Activated naive CD4-positive, alpha-beta T cell treated with anti-CD3 and anti-CD28 coated beads, Interleukin-2, amount 50 U/mL, for 72 hours (primary cell): ENCODE data around the gene SLC52A1. TPM values are rescaled to one million over a fixed set of nuclear protein-coding genes. Genes with fewer than 3 reads are reported as not detected.
"Not testable (repeated sequence)": the region's sequence is repeated elsewhere in the genome, so short reads cannot be mapped to it uniquely, and the experiment has no call there.

Experiments used
- ATAC-seq, 2 donors: fragments of 150-1000 bp; cut with Tn5 transposase; 2 replicates each; pipeline ENCODE4 v1.10.0; 2021; ENCODE audit warnings: mild to moderate bottlenecking in 2 of 2, moderate library complexity in 2 of 2
- DNase-seq, 2 donors: peaks; one replicate each; pipeline ENCODE4 v3.0.0; 2021 to 2022; ENCODE audit warnings: low spot score in 2 of 2
- H3K27ac Mint-ChIP-seq, 2 donors: one replicate each; pipeline ENCODE4 v1.8.0; 2022; ENCODE audit warnings: mild to moderate bottlenecking in 2 of 2, mixed read lengths in 2 of 2
- H3K36me3 Mint-ChIP-seq, 2 donors: one replicate each; pipeline ENCODE4 v1.8.0; 2022; ENCODE audit warnings: mixed read lengths in 2 of 2
- H3K9me3 Mint-ChIP-seq, 2 donors: one replicate each; pipeline ENCODE4 v1.8.0; 2022; ENCODE audit warnings: mixed read lengths in 2 of 2
- total RNA-seq, 2 donors: library from RNA; stranded (reverse); gene quantifications; one replicate each; pipeline ENCODE4 v1.2.3, GENCODE V29; 2022

SLC52A1 gene
- total RNA-seq: under 1 TPM; 0.20 to 0.23 TPM

DNA sequence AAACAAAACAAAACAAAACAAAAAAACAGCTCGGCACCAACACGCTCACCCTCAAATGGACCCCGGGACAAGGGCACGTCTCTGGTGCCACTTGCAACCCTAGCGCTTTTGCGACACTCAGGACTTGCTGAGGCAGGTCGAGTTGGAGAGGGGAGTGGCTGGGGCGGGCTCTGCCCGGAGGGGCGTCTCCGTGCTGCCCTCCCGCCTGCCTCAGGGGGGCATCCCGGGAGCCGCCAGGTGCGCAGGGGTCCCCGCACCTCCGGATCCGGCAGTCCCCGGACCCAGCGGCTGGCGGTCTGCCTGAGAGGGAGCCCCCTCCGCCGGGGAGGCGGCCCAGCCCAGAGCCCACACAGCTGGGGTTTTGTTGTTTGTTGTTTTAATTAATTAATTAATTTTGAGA lies at the start of gene SLC52A1:
Gene SLC52A1, minus strand, starts transcription at position 112 of the 400 bp plus-strand sequence. CDS start 820 bp downstream, outside the sequence.
- no peak within 1 kb of the TSS for H3K27ac Mint-ChIP-seq
- ATAC-seq (no peak), DNase-seq (no peak)
- H3K9me3 Mint-ChIP-seq: no peaks in the 10 kb centered on the region
- no peaks in the 10 kb centered on the region for H3K36me3 Mint-ChIP-seq

DNA sequence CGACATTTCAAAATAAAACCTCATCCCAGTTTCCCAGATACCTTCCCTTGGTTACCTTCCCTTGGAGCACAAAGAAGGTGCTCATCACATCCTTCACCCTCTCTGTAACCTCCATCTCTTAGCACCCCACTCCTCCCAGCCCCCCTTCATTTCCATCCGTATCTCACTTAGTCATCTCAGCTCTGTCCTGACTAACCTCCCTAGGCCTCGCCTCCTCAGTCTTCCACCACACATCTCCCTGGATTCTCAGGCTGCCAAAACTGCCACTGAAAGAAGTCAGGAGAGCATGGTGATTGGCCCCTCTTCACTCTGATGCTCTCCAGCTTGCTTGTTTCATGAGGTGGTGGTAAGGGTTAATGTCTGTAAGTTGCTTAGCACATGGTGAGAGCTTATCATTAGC lies 45.4 kb upstream of the SLC52A1 start:
- Mint-ChIP-seq H3K9me3 (peaks cover 12 to 22% of the 10 kb centered on the region in 2 donors), H3K36me3 (peaks cover 30 to 59% of the 10 kb centered on the region in 2 donors), H3K27ac (no peak overlapping the region)
- ATAC-seq (no peak), DNase-seq (no peak)

DNA sequence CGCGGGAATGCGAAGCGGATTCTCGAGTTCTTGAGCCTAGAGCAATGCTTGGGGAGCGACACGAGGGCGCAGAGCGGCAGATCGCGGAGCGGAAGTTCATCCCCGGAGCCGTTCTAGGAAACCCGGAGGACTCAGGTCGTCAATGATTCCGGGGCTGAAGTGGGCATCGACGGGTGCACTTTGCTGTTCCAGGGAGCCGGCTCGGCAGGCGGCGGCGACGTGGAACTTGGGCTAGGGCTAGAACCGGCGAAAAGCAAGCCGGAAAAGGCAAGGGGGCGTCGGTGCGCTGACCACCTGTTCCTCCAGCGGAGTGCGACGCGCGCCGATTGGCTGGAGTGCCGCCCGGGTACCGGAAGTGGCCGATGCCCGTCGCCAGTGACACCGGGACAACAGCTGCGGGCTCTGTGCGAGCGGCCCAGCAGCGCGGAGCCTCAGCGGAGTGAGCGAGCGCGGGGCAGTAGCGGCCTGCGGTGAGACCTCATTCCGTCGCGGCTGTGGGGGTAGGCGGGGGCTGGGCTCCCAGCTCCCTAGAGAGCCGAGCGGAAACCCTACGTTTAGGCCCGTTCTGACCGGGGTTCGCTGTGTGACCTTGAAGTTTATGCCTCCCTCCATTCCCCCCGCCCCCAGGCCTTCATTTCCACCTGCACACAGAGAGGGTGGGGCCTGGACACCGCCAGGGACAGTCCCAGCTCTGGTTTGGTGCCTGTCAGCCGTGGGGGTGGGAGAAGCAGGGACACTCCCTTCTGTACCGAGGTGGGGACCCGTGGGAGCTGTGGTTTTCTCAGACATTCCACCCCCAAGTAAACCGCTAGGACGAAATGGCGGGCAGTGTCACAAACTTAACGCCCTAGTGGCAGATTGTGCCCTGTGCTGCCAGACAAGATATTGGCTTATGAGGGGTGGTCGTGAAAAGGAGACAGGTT lies 43.1 kb upstream of the SLC52A1 start, which contains the start of gene ZFP3:
Gene ZFP3, plus strand, starts transcription at position 362 of the 923 bp plus-strand sequence. CDS start 13,038 bp downstream, outside the sequence.
- peak; percentile 78 to 86 for DNase-seq
- H3K27ac Mint-ChIP-seq: peak within 1 kb of the TSS; percentile 89 to 90
- H3K9me3 Mint-ChIP-seq: peaks cover 4 to 15% of the 10 kb centered on the region in 2 donors
- peaks cover 19 to 39% of the 10 kb centered on the region in 2 donors for H3K36me3 Mint-ChIP-seq
- peak; percentile 90 to 94 for ATAC-seq

DNA sequence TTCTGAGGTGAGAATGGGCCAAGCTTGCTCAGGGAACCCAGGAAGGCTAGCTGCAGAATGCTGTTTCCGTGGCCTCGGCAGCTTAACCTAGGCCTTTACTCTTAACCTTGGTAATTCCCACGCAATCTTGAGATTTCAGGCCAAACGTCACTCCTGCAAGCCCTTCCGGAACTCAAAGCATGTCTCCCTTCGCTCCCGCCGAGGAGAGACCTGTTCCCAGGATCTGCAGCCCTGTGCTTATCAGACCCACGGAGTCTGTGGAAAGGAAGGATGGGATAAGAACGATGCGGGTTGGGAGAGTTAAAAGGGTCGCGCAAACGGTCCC lies 42.5 kb upstream of the SLC52A1 start:
- DNase-seq (peak in 1 of 2 donors; percentile 57), ATAC-seq (peak in 1 of 2 donors; percentile 9)
- H3K9me3 Mint-ChIP-seq: peaks cover 2 to 11% of the 10 kb centered on the region in 2 donors
- H3K27ac Mint-ChIP-seq: peak overlapping the region; percentile 89 to 90
- peaks cover 15 to 34% of the 10 kb centered on the region in 2 donors for H3K36me3 Mint-ChIP-seq

DNA sequence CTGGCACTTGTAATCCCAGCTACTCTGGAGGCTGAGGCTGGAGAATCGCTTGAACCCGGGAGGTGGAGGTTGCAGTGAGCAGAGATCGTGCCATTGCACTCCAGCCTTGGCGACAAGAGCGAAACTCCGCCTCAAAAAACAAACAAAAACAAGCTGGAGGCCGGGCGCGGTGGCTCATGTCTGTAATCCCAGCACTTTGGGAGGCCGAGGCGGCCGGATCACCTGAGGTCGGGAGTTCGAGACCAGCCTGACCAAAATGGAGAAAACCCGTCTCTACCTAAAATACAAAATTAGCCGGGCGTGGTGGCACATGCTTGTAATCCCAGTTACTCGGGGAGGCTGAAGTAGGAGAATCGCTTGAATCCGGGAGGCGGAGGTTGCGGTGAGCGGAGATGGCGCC lies 42.0 kb upstream of the SLC52A1 start:
- ATAC-seq, H3K9me3 Mint-ChIP-seq, DNase-seq: not testable (repeated sequence)
- peaks cover 12 to 31% of the 10 kb centered on the region in 2 donors for H3K36me3 Mint-ChIP-seq
- peak overlapping the region in 1 of 2 donors; percentile 89 for H3K27ac Mint-ChIP-seq

DNA sequence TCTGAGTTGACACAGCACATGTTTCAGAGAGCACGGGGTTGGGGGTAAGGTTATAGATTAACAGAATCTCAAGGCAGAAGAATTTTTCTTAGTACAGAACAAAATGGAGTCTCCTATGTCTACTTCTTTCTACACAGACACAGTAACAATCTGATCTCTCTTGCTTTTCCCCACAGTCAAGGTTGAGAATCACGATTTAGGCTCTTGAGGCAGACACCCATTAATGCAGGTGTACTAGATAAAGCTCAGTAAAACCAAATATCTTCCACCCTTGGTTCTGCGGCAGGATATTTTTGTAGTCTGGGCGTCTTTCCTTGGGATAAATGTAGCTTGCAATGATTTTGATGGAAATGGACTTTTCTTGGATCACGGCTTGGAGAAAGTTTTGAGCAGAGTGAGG lies 40.2 kb upstream of the SLC52A1 start:
- H3K36me3 Mint-ChIP-seq: peaks cover 12 to 24% of the 10 kb centered on the region in 2 donors
- ATAC-seq, DNase-seq, H3K9me3 Mint-ChIP-seq, H3K27ac Mint-ChIP-seq: not testable (repeated sequence)

DNA sequence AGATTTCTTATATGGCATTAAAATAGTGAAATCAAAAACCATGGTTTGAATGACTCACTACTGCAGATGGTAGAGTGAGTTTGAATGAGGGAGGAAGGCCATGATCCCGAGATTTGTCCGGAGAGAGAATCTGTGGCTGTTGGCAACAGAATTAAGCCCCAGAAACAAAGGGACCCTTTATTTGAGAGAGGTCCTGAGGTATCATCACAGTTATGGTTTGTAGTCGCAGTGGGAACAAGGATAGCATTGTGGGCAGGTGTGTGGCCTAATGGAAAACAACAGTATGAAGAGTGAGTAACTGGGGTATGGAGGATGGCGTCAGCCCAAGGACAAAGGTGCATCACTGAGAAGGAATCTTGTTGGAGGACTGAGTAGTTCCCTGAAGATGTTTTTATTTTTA lies 34.5 kb upstream of the SLC52A1 start:
- H3K36me3 Mint-ChIP-seq: no peaks in the 10 kb centered on the region
- ATAC-seq (no peak), DNase-seq (no peak)
- no peak overlapping the region for H3K27ac Mint-ChIP-seq
- no peaks in the 10 kb centered on the region for H3K9me3 Mint-ChIP-seq

DNA sequence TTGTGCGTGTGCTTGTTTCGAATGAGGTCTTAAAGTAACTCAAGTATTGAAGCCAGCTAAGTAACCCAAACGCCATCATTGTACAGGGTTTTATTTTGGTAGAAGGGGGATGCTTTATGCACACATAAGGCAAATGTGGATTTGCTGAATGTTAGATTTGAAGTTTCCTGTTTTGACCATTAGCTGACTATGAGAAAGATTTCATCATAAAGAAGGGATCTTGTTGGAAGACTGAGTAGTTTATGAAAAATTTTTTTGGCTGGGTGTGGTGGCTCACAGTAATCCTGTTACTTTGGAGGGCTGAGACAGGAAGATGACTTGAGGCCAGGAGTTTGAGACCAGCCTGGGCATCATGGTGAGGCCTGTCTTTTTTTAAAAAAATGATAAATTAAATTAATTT lies 33.0 kb upstream of the SLC52A1 start:
- no peaks in the 10 kb centered on the region for H3K36me3 Mint-ChIP-seq
- no peaks in the 10 kb centered on the region for H3K9me3 Mint-ChIP-seq

DNA sequence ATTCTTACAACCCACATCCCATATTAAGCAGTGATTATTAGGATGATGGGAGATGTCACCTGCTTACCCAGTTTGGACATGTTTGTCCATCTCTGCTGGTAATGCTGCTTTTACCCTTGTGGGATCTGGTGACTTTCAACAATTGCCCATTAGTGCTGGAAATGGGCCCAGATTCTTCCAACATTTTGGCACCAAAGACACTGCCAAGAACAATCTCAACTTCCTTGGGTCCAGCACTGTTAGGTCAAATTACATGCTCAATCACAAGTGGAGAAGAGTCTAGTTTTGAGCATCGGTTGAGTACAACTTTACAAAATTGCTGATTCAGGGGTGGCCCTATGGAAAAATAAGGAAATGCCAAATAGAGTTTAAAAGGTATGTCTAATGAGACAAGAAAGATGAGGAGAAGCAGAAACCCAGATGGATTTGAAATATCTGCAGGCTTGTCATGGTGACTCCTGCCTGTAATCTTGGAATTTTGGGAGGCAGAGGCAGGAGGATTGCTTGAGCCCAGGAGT lies 30.1 kb upstream of the SLC52A1 start:
- no peaks in the 10 kb centered on the region for H3K9me3 Mint-ChIP-seq
- H3K27ac Mint-ChIP-seq: no peak overlapping the region
- no peaks in the 10 kb centered on the region for H3K36me3 Mint-ChIP-seq
- DNase-seq (no peak), ATAC-seq (no peak)

More for the DNA sequence above, 33.0 kb upstream of the SLC52A1 start:
- DNase-seq (no peak), ATAC-seq (no peak)
- no peak overlapping the region for H3K27ac Mint-ChIP-seq

DNA sequence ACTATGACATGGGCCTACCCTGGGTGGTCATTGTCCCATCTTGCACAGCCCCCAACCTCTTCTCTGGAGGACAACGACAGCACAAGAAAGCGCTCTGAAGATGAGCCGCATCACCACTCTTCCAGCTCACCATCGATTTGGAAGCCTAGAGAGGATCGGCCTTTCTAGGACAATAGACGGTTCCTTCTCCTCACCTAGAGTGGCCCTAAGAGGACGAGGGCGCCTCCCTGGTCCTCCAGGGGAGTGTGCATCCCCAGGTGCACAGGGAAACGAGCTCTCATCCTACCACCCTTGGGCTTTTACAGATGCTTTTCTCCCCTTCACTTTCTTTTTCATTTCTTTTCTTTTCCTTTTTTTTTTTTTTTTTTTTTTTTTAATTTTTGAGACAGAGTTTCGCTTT lies 20.3 kb upstream of the SLC52A1 start:
- DNase-seq (no peak), ATAC-seq (no peak)
- no peak overlapping the region for H3K27ac Mint-ChIP-seq
- H3K9me3 Mint-ChIP-seq: no peaks in the 10 kb centered on the region
- no peaks in the 10 kb centered on the region for H3K36me3 Mint-ChIP-seq

DNA sequence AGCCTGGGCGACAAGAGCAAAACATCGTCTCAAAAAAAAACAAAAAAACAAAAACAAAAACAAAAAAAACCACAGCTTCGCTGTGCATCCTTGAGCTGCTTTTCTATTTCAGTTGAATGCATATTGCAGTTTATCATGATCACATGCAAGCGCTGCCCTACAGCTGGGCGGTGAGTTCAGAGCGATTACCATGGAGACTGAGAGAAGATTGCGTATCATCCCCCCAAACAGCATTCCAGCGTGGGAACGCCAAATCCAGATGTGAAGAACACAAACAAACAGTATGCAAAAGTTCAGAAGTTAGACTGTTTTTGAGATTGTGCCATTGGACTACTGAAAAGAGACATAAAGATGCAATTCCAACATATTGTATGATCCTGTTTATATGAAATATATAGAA lies 15.1 kb upstream of the SLC52A1 start:
- peak overlapping the region in 1 of 2 donors; percentile 66 for H3K27ac Mint-ChIP-seq
- no peak for ATAC-seq
- no peaks in the 10 kb centered on the region for H3K9me3 Mint-ChIP-seq
- H3K36me3 Mint-ChIP-seq: no peaks in the 10 kb centered on the region
- DNase-seq: no peak

DNA sequence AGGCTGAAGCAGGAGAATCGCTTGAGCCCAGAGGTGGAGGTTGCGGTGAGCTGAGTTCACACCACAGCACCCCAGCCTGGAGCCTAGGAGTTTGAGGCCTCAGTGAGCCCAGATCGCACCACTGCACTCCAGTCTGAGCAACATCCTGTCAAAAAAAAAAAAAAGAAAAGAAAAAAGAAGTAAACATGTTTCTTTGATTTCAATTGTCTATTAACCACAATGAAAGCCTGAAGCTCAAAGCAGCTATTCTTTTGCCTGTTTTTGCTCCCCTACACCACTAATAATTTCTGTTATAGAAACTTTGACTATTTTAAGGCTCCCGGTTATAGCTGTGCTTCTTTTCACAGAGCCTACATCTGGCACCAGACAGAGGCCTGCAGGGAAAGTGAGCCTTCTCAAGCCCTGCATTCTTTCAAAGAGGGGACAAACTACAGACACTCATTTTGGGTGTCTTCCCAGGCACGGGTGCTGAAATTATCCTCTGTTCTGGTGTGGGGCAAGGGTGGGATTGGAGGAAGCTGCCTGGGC lies 14.2 kb upstream of the SLC52A1 start:
- no peak for DNase-seq
- Mint-ChIP-seq H3K9me3 (no peaks in the 10 kb centered on the region), H3K27ac (peak overlapping the region; percentile 66 to 68), H3K36me3 (no peaks in the 10 kb centered on the region)
- peak; percentile 75 to 86 for ATAC-seq

DNA sequence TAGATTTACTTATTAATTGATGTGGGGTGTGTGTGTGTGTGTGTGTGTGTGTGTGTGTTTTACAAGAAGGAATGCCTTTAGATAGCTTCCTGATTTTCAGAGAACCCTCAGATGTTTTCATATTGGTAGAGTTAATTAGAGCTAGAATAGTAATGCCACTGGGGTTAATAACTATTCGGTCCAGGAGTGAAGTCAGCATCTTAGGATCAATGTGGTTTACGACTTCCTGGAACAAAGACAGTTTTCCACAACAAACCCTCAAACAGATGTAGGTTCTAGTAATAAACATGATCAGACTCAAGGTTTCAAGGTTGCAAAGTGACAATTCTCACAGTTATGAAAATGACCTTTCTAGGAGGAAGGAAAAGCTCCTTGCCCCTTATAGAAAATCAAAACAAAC lies 12.2 kb upstream of the SLC52A1 start:
- ATAC-seq: no peak
- DNase-seq: no peak
- H3K9me3 Mint-ChIP-seq: no peaks in the 10 kb centered on the region
- H3K27ac Mint-ChIP-seq: no peak overlapping the region
- H3K36me3 Mint-ChIP-seq: peaks cover 0 to 4% of the 10 kb centered on the region in 2 donors

DNA sequence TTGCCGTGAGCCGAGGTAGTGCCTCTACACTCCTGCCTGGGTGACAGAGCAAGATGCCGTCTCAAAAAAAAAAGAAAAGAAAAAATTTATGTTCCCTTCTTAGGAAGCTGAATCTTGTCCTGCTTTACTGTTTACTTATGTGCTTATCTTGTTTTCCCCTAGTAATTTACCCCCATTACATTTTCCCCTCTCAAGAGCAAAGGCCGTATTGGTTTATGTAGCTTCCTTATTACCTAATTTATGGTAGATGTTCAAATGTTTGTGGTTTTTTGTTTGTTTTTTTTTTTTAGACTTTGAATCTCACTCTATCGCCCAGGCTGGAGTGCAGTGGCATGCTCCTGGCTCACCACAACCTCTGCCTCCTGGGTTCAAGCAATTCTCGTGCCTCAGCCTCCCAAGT lies 10.3 kb upstream of the SLC52A1 start:
- ATAC-seq: no peak

DNA sequence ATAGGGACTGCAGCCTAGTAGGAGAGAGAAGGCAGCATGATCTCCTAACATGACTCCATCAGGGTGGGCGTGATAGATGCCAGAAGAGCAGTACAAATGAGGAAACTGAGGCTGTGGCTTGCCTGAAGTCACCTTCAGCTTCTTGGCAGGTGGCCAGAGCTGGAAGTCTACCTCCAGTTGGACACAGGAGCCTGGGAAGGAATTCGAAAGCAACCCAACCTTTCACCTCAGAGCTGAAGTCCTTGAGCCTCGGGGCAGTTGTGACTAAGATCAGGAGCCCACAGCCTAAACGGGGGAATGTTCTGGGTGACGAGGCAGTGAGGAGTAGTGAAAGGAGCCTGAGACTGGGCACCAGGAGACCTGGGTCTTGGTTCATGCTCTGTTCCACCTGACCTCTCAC lies 9.4 kb upstream of the SLC52A1 start:
- peaks cover 5 to 10% of the 10 kb centered on the region in 2 donors for H3K36me3 Mint-ChIP-seq
- no peak overlapping the region for H3K27ac Mint-ChIP-seq
- H3K9me3 Mint-ChIP-seq: no peaks in the 10 kb centered on the region
- ATAC-seq (no peak), DNase-seq (no peak)

More for the DNA sequence above, 10.3 kb upstream of the SLC52A1 start:
- Mint-ChIP-seq H3K9me3 (no peaks in the 10 kb centered on the region), H3K36me3 (peaks cover 5 to 10% of the 10 kb centered on the region in 2 donors), H3K27ac (no peak overlapping the region)
- no peak for DNase-seq

DNA sequence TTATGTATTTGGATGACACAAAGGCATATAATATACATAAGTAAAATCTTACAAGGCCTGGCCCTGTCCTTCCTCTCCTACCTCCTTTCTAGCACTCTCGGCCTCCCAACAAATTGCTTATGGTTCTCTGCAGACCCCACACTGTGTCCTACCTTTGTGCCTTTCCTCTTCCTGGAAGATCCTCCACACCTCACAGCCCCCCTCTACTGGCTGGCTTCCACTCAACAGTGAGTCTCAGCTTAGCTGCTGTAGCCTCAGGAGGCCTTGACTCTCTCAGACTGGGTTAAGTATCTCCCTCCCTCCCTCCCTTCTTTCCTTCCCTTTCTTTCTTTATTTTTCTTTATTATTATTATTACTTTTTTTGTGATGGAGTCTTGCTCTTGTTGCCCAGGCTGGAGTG lies 8.3 kb upstream of the SLC52A1 start:
- ATAC-seq (no peak), DNase-seq (no peak)
- Mint-ChIP-seq H3K9me3 (no peaks in the 10 kb centered on the region), H3K36me3 (peaks cover 5 to 10% of the 10 kb centered on the region in 2 donors), H3K27ac (no peak overlapping the region)
